H1 (cell line): Measurements from ENCODE around the gene B3GLCT. TPM values are rescaled to one million over a fixed set of nuclear protein-coding genes. Genes with fewer than 3 reads are reported as not detected.

Source experiments
- ASH2L ChIP-seq: fragments of 200-600, 300-600 bp; sonication (generic); IDR thresholded peaks from one replicate; pipeline ENCODE4 v1.7.1; 2017; ENCODE audit warnings: low read length
- BRCA1 ChIP-seq: IDR thresholded peaks from 2 replicates; pipeline ENCODE4 v1.6.1; 2012; ENCODE audit warnings: low read depth, low read length, improper control_type of control experiment
- EP300 ChIP-seq, 2 experiments: IDR thresholded peaks; 1 replicate in 1 of 2; 2 replicates in 1 of 2; pipeline ENCODE4 v1.6.1; 2011 to 2012; ENCODE audit warnings: low read depth in 2 of 2, low read length in 2 of 2, mild to moderate bottlenecking in 2 of 2, borderline replicate concordance in 1 of 2, inconsistent platforms in 1 of 2, moderate library complexity in 1 of 2
- GTF2F1 ChIP-seq: IDR thresholded peaks from 2 replicates; pipeline ENCODE4 v1.6.1; 2012; ENCODE audit warnings: low read depth, low read length, improper control_type of control experiment, borderline replicate concordance
- POLR2A ChIP-seq, 2 experiments: IDR thresholded peaks; 1 replicate in 1 of 2; 2 replicates in 1 of 2; pipeline ENCODE4 v1.6.1; 2011; ENCODE audit warnings: low read depth in 2 of 2, low read length in 2 of 2, mild to moderate bottlenecking in 2 of 2; ENCODE audit errors: control extremely low read depth in 1 of 2
- TCF12 ChIP-seq: IDR thresholded peaks from 2 replicates; pipeline ENCODE4 v1.6.1; 2011; ENCODE audit warnings: low read depth, mild to moderate bottlenecking, low read length
- polyA plus RNA-seq, 7 experiments: library from polyadenylated mRNA; depleted of rRNA in 3 of 7; stranded (reverse) in 5 of 7; unstranded in 2 of 7; fragments of >200 nt in 5 of 7; fragments of 200-250 nt in 2 of 7; gene quantifications; 1 replicate in 5 of 7; 2 replicates in 1 of 7; 4 replicates in 1 of 7; pipeline versions ENCODE4 v1.2.1 to v1.2.3, GENCODE V29; 2011 to 2013; ENCODE audit warnings: missing spikeins in 2 of 7, mixed read lengths in 2 of 7
- total RNA-seq: library from RNA; stranded (reverse); fragmentation: NEBNext Ultra II Directional; extraction: Animal tissue kit (Norgen Biotek cat#: 25700); gene quantifications from 2 replicates; pipeline ENCODE4 v1.2.1, GENCODE V29; 2021

The B3GLCT gene
- total and polyA plus RNA-seq, 2 of the 8 experiments (the other 6 are each of a cell fraction or from before 2014, with no cell fraction given), result 1.5 to 4.1 TPM

DNA sequence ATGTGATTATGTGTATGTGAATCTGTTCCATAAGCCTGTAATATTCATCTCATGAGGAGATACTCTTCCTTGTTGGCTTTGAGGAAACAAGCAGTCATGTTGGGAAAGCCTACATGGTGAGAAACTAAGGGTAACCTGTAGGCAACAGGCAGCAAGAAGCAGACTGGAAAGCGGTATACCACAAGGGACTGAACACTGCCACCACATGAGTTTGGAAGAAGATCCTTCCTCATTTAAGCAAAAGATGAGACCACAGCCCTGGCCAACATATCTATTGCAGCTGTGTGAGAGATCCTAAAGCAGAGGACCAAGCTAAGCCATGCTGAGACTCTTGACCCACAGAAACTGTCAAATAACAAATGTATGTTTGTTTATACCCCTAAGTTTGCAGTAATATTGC lies 134.8 kb downstream of the B3GLCT start (continued):
- TF ChIP-seq EP300 (IDR thresholded peaks at IDR 0.05; ENCODE audit: borderline replicate concordance in 1 of 2, low read depth in 2 of 2, low read length in 2 of 2), result no peak
- TF ChIP-seq GTF2F1, result no peak
- no peak for TF ChIP-seq TCF12
- no peak for TF ChIP-seq ASH2L
- TF ChIP-seq POLR2A (IDR thresholded peaks at IDR 0.05; ENCODE audit: control extremely low read depth in 1 of 2, low read depth in 2 of 2, low read length in 2 of 2), result no peak
- TF ChIP-seq BRCA1, result no peak
- TF ChIP-seq, all 59 proteins: peak for 0
